ENCODE results near the gene NETO2. TPM values are rescaled to one million over a fixed set of nuclear protein-coding genes. Genes with fewer than 3 reads are reported as not detected.
"Not testable (repeated sequence)": the region's sequence is repeated elsewhere in the genome, so short reads cannot be mapped to it uniquely, and the experiment has no call there.

The NETO2 gene
- total RNA-seq (1 to 10 TPM; 1.4 to 4.1 (median 2.1) TPM), total RNA-seq (1.4 to 59.1 (median 6.4) reads per million in 29 experiments)
- total RNA-seq (2013): 3.8 TPM

- H3K27me3 Mint-ChIP-seq: peaks cover 19 to 22% of the 10 kb centered on the region in 2 donors
- no peaks in the 10 kb centered on the region for H3K9me3 ChIP-seq
- H3K27ac Mint-ChIP-seq: no peak within 1 kb of the TSS
- CTCF ChIA-PET: interaction anchor here (0.6 to 3.0 kb wide), 6 partner anchors 13 to 1479 kb away, joined by 3 to 18 read pairs (median 5); no protein-coding TSS in a partner anchor
- peaks cover 15 to 22% (median 19%) of the 10 kb centered on the region in 3 donors for H3K4me1 Mint-ChIP-seq
- peaks cover 8 to 18% of the 10 kb centered on the region in 2 experiments for H3K4me1 ChIP-seq (ENCODE audit: control insufficient read depth in 1 of 2, extremely low read depth in 1 of 2, insufficient read depth in 2 of 2, low read length in 2 of 2)
- H3K36me3 Mint-ChIP-seq: no peaks in the 10 kb centered on the region
- ATAC-seq (replicated peaks in 1 of 4) (peak; percentile 74 to 81 (median 80)), DNase-seq (peak in 34 of 35 experiments; percentile 23 to 77 (median 45))
- WGBS (ENCODE audit: insufficient coverage): 2% methylated on average over 117 of the region's 130 CpGs
- POLR2A ChIA-PET: no interaction called here
- H3K4me3 Mint-ChIP-seq: peak within 1 kb of the TSS; percentile 71 to 84 (median 78)
- H3K9me3 Mint-ChIP-seq: no peaks in the 10 kb centered on the region
- H3K4me3 ChIP-seq (ENCODE audit: control insufficient read depth in 1 of 2, extremely low read depth in 1 of 2, low read length in 1 of 2): peak within 1 kb of the TSS; percentile 51 to 85
- no peaks in the 10 kb centered on the region for H3K36me3 ChIP-seq (ENCODE audit: control insufficient read depth in 2 of 2, extremely low read depth in 1 of 2, insufficient read depth in 1 of 2, low read length in 1 of 2)
- H3K27ac ChIP-seq (ENCODE audit: low read length): no peak within 1 kb of the TSS
- peaks cover 3 to 12% of the 10 kb centered on the region in 2 experiments for H3K27me3 ChIP-seq (replicated peaks in 1 of 2; ENCODE audit: control insufficient read depth in 2 of 2, extremely low read depth in 1 of 2, insufficient read depth in 2 of 2, low read length in 1 of 2)
Observed at GRCh38 chr16:47143677-47144558, at the start of gene NETO2. Gene NETO2, minus strand, starts transcription at chr16:47143945. Its CDS starts 333 bp downstream, at chr16:47143612.

- Mint-ChIP-seq H3K4me3 (no peak overlapping the region), H3K36me3 (peaks cover 25% of the 10 kb centered on the region), H3K9me3 (peaks cover 0 to 2% (median 0%) of the 10 kb centered on the region in 3 donors), H3K27me3 (no peaks in the 10 kb centered on the region), H3K27ac (no peak overlapping the region), H3K4me1 (no peaks in the 10 kb centered on the region)
- no CpG with 5 or more reads among the region's 3 CpGs for WGBS (ENCODE audit: insufficient coverage)
- CTCF ChIA-PET: no interaction called here
- POLR2A ChIA-PET: no interaction called here
- no peaks in the 10 kb centered on the region for H3K4me1 ChIP-seq (ENCODE audit: control insufficient read depth in 1 of 2, extremely low read depth in 1 of 2, insufficient read depth in 2 of 2, low read length in 2 of 2)
- no peaks in the 10 kb centered on the region for H3K27me3 ChIP-seq (replicated peaks in 1 of 2; ENCODE audit: control insufficient read depth in 2 of 2, extremely low read depth in 1 of 2, insufficient read depth in 2 of 2, low read length in 1 of 2)
- no peak overlapping the region for H3K27ac ChIP-seq (ENCODE audit: low read length)
- ATAC-seq (replicated peaks in 1 of 4) (no peak), DNase-seq (no peak)
- H3K36me3 ChIP-seq (ENCODE audit: control insufficient read depth in 2 of 2, extremely low read depth in 1 of 2, insufficient read depth in 1 of 2, low read length in 1 of 2): no peaks in the 10 kb centered on the region
- H3K4me3 ChIP-seq (ENCODE audit: control insufficient read depth in 1 of 2, extremely low read depth in 1 of 2, low read length in 1 of 2): no peak overlapping the region
- H3K9me3 ChIP-seq: no peaks in the 10 kb centered on the region
Observed at GRCh38 chr16:47182318-47182717, 38.6 kb upstream of the NETO2 start.

GRCh38 chr16:47181066-47181465 lies 37.3 kb upstream of the NETO2 start:
- H3K9me3 ChIP-seq; DNase-seq; H3K27ac ChIP-seq (ENCODE audit: low read length); H3K4me1 Mint-ChIP-seq; H3K27me3 ChIP-seq (replicated peaks in 1 of 2; ENCODE audit: control insufficient read depth in 2 of 2, extremely low read depth in 1 of 2, insufficient read depth in 2 of 2, low read length in 1 of 2); H3K4me3 Mint-ChIP-seq; H3K27ac Mint-ChIP-seq; POLR2A ChIA-PET; H3K4me3 ChIP-seq (ENCODE audit: control insufficient read depth in 1 of 2, extremely low read depth in 1 of 2, low read length in 1 of 2); H3K36me3 ChIP-seq (ENCODE audit: control insufficient read depth in 2 of 2, extremely low read depth in 1 of 2, insufficient read depth in 1 of 2, low read length in 1 of 2); CTCF ChIA-PET; ATAC-seq (replicated peaks in 1 of 4); H3K9me3 Mint-ChIP-seq; H3K4me1 ChIP-seq (ENCODE audit: control insufficient read depth in 1 of 2, extremely low read depth in 1 of 2, insufficient read depth in 2 of 2, low read length in 2 of 2); H3K27me3 Mint-ChIP-seq: not testable (repeated sequence)
- peaks cover 26% of the 10 kb centered on the region for H3K36me3 Mint-ChIP-seq
- 98% methylated on average over 7 of the region's 31 CpGs for WGBS (ENCODE audit: insufficient coverage)

- DNase-seq: no peak
- Histone ChIP-seq H3K4me3 (ENCODE audit: control insufficient read depth in 1 of 2, extremely low read depth in 1 of 2, low read length in 1 of 2) (no peak overlapping the region), H3K36me3 (ENCODE audit: control insufficient read depth in 2 of 2, extremely low read depth in 1 of 2, insufficient read depth in 1 of 2, low read length in 1 of 2) (no peaks in the 10 kb centered on the region), H3K27me3 (replicated peaks in 1 of 2; ENCODE audit: control insufficient read depth in 2 of 2, extremely low read depth in 1 of 2, insufficient read depth in 2 of 2, low read length in 1 of 2) (no peaks in the 10 kb centered on the region), H3K4me1 (ENCODE audit: control insufficient read depth in 1 of 2, extremely low read depth in 1 of 2, insufficient read depth in 2 of 2, low read length in 2 of 2) (no peaks in the 10 kb centered on the region), H3K9me3 (no peaks in the 10 kb centered on the region), H3K27ac (ENCODE audit: low read length) (no peak overlapping the region)
- Mint-ChIP-seq H3K4me1 (no peaks in the 10 kb centered on the region), H3K4me3 (no peak overlapping the region), H3K27me3 (no peaks in the 10 kb centered on the region), H3K36me3 (peaks cover 26% of the 10 kb centered on the region), H3K27ac (no peak overlapping the region), H3K9me3 (peaks cover 0 to 2% (median 0%) of the 10 kb centered on the region in 3 donors)
- ChIA-PET POLR2A (interaction anchor here in 1 of 2 donors (0.7 kb wide), 1 partner anchor 14 kb away, joined by 3 read pairs; no protein-coding TSS in a partner anchor), CTCF (no interaction called here)
- WGBS (ENCODE audit: insufficient coverage): 92% methylated on average over 4 of the region's 8 CpGs
- no peak for ATAC-seq (replicated peaks in 1 of 4)
Observed at GRCh38 chr16:47180073-47180472, 36.3 kb upstream of the NETO2 start.

- CTCF ChIA-PET: interaction anchor here in 1 of 2 donors (0.7 kb wide), 1 partner anchor 167 kb away, joined by 4 read pairs; no protein-coding TSS in a partner anchor
- peaks cover 24% of the 10 kb centered on the region for H3K36me3 Mint-ChIP-seq
- no peak for ATAC-seq (replicated peaks in 1 of 4)
Observed at GRCh38 chr16:47175152-47175551, 31.4 kb upstream of the NETO2 start.

GRCh38 chr16:47162670-47163420 lies 19.1 kb upstream of the NETO2 start:
- H3K27me3 Mint-ChIP-seq: no peaks in the 10 kb centered on the region
- peaks cover 0 to 5% of the 10 kb centered on the region in 2 donors for H3K36me3 ChIP-seq (ENCODE audit: control insufficient read depth in 2 of 2, extremely low read depth in 1 of 2, insufficient read depth in 1 of 2, low read length in 1 of 2)
- ATAC-seq (replicated peaks in 1 of 4): no peak
- H3K4me3 Mint-ChIP-seq: no peak overlapping the region
- H3K4me3 ChIP-seq (ENCODE audit: control insufficient read depth in 1 of 2, extremely low read depth in 1 of 2, low read length in 1 of 2): no peak overlapping the region
- H3K9me3 Mint-ChIP-seq: no peaks in the 10 kb centered on the region
- no peak overlapping the region for H3K27ac Mint-ChIP-seq
- H3K4me1 Mint-ChIP-seq: no peaks in the 10 kb centered on the region
- ChIA-PET CTCF (interaction anchor here in 1 of 2 donors (0.6 kb wide), 1 partner anchor 155 kb away, joined by 4 read pairs; no protein-coding TSS in a partner anchor), POLR2A (interaction anchor here in 1 of 2 donors (0.5 kb wide), 1 partner anchor 822 kb away, joined by 3 read pairs; no protein-coding TSS in a partner anchor)
- no peaks in the 10 kb centered on the region for H3K9me3 ChIP-seq
- no peak overlapping the region for H3K27ac ChIP-seq (ENCODE audit: low read length)
- DNase-seq: no peak
- 88% methylated on average over 1 of the region's 10 CpGs for WGBS (ENCODE audit: insufficient coverage)
- H3K27me3 ChIP-seq (replicated peaks in 1 of 2; ENCODE audit: control insufficient read depth in 2 of 2, extremely low read depth in 1 of 2, insufficient read depth in 2 of 2, low read length in 1 of 2): no peaks in the 10 kb centered on the region
- H3K36me3 Mint-ChIP-seq: peaks cover 18% of the 10 kb centered on the region
- H3K4me1 ChIP-seq (ENCODE audit: control insufficient read depth in 1 of 2, extremely low read depth in 1 of 2, insufficient read depth in 2 of 2, low read length in 2 of 2): no peaks in the 10 kb centered on the region

More at GRCh38 chr16:47175152-47175551, 31.4 kb upstream of the NETO2 start:
- no peaks in the 10 kb centered on the region for H3K36me3 ChIP-seq (ENCODE audit: control insufficient read depth in 2 of 2, extremely low read depth in 1 of 2, insufficient read depth in 1 of 2, low read length in 1 of 2)
- H3K9me3 ChIP-seq: no peaks in the 10 kb centered on the region
- Mint-ChIP-seq H3K9me3 (peaks cover 0 to 4% (median 2%) of the 10 kb centered on the region in 3 donors), H3K4me3 (no peak overlapping the region), H3K27ac (no peak overlapping the region), H3K27me3 (no peaks in the 10 kb centered on the region), H3K4me1 (no peaks in the 10 kb centered on the region)
- H3K27me3 ChIP-seq (replicated peaks in 1 of 2; ENCODE audit: control insufficient read depth in 2 of 2, extremely low read depth in 1 of 2, insufficient read depth in 2 of 2, low read length in 1 of 2): no peaks in the 10 kb centered on the region
- H3K27ac ChIP-seq (ENCODE audit: low read length): no peak overlapping the region
- no peak overlapping the region for H3K4me3 ChIP-seq (ENCODE audit: control insufficient read depth in 1 of 2, extremely low read depth in 1 of 2, low read length in 1 of 2)
- H3K4me1 ChIP-seq (ENCODE audit: control insufficient read depth in 1 of 2, extremely low read depth in 1 of 2, insufficient read depth in 2 of 2, low read length in 2 of 2): no peaks in the 10 kb centered on the region
- POLR2A ChIA-PET: interaction anchor here in 1 of 2 donors (0.6 kb wide), 1 partner anchor 11 kb away, joined by 4 read pairs; no protein-coding TSS in a partner anchor
- DNase-seq: no peak

All from T-cell (primary cell).